Measurements from ENCODE around the gene VPS37D.
A peak's percentile ranks its signal among the peaks of the same experiment; 100 is the strongest.

VPS37D gene

GRCh38 chr7:73701357-73701995 lies 33.8 kb downstream of the VPS37D start:
- no peak overlapping the region for H3K4me3 ChIP-seq (ENCODE audit: low read length)
- DNase-seq (ENCODE audit: low read depth): peak; percentile 35
- peak; percentile 39 for TF ChIP-seq CTCF (IDR thresholded peaks at IDR 0.05; ENCODE audit: insufficient read depth, low read depth, low read length, missing control alignments)

- no peak overlapping the region for H3K4me3 ChIP-seq (ENCODE audit: low read length)
- no peak for DNase-seq (ENCODE audit: low read depth)
- no peak for TF ChIP-seq CTCF (IDR thresholded peaks at IDR 0.05; ENCODE audit: insufficient read depth, low read depth, low read length, missing control alignments)
These were observed 34.6 kb downstream of the VPS37D start for GRCh38 chr7:73702226-73702625.

- no peak for DNase-seq (ENCODE audit: low read depth)
- H3K4me3 ChIP-seq (ENCODE audit: low read length): no peak overlapping the region
- no peak for TF ChIP-seq CTCF (IDR thresholded peaks at IDR 0.05; ENCODE audit: insufficient read depth, low read depth, low read length, missing control alignments)
These were observed 35.0 kb downstream of the VPS37D start for GRCh38 chr7:73702665-73703064.

- no peak for TF ChIP-seq CTCF (IDR thresholded peaks at IDR 0.05; ENCODE audit: insufficient read depth, low read depth, low read length, missing control alignments)
- no peak for DNase-seq (ENCODE audit: low read depth)
These were observed 35.6 kb downstream of the VPS37D start for GRCh38 chr7:73703225-73703624.

GRCh38 chr7:73703757-73704639 lies 36.4 kb downstream of the VPS37D start:
- TF ChIP-seq CTCF (IDR thresholded peaks at IDR 0.05; ENCODE audit: insufficient read depth, low read depth, low read length, missing control alignments): no peak
- no peak overlapping the region for H3K4me3 ChIP-seq (ENCODE audit: low read length)
- peak; percentile 56 for DNase-seq (ENCODE audit: low read depth)

More at GRCh38 chr7:73703225-73703624, 35.6 kb downstream of the VPS37D start:
- no peak overlapping the region for H3K4me3 ChIP-seq (ENCODE audit: low read length)

- no peak for TF ChIP-seq CTCF (IDR thresholded peaks at IDR 0.05; ENCODE audit: insufficient read depth, low read depth, low read length, missing control alignments)
- DNase-seq (ENCODE audit: low read depth): peak; percentile 80
- no peak overlapping the region for H3K4me3 ChIP-seq (ENCODE audit: low read length)
These were observed 37.3 kb downstream of the VPS37D start for GRCh38 chr7:73704640-73705550.

Measured in epithelial cell of esophagus (primary cell).